ENCODE results near the gene ZNF619. TPM values are rescaled to one million over a fixed set of nuclear protein-coding genes. Genes with fewer than 3 reads are reported as not detected.
A peak's percentile ranks its signal among the peaks of the same experiment; 100 is the strongest.

The ZNF619 gene
- total and polyA plus RNA-seq, 9 of the 15 experiments (the other 6 are each of a cell fraction or from before 2014, with no cell fraction given) = 1.3 to 9.1 (median 6.3) TPM

DNA sequence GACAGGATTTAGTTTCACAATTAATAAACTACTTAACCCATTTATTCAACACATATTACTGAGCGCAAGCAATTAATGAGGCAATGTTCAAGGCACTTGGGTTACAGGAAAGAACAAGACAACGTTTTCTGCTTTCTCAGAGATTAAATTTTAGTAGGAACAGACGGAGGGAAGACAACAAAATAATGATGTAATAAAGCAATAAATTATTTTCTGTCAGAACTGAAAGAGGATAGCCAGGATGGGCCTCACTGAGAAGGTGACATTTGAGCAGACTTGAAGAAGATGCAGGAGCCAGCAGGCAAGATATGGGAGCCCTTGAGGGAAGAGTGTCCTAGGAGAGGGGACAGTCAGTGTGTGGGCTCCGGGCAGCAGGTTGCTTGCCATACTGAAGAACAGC, 31.0 kb upstream of the ZNF619 start (continued):
- TF ChIP-seq, protein P1, sequence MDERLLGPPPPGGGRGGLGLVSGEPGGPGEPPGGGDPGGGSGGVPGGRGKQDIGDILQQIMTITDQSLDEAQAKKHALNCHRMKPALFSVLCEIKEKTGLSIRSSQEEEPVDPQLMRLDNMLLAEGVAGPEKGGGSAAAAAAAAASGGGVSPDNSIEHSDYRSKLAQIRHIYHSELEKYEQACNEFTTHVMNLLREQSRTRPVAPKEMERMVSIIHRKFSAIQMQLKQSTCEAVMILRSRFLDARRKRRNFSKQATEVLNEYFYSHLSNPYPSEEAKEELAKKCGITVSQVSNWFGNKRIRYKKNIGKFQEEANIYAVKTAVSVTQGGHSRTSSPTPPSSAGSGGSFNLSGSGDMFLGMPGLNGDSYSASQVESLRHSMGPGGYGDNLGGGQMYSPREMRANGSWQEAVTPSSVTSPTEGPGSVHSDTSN (CRISPR knock-in tag; IDR thresholded peaks at IDR 0.05; ENCODE audit: low read depth) = no peak
- TF ChIP-seq, protein P1 (tag; conservative IDR thresholded peaks at IDR 0.05; ENCODE audit: low read depth) = peak; percentile 42; the same call in 1 of the 2 replicates

DNA sequence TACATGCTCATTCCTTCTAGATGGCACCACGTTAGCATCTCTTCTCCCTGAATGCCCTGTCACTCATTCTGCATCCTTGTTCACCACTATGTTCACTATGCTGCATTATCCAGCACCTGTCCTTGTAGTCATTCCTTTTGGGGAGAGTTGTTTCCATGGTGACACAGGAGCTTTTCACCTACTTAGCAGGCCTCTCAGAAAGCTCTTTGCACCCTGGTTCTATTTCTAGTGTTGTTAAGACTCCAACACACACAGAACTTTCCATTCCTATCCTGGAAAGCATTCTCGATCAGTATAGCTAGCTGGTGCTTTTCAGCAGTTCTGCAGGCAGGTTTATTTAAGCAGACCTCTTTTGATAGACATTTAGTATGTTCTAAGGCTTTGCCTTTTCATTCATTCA, 26.5 kb upstream of the ZNF619 start:
- no peak overlapping the region for H2AFZ ChIP-seq (ENCODE audit: low read depth, low read length)
- peaks cover 0 to 11% of the 10 kb centered on the region in 2 experiments; a peak in 3 of 5 replicates for H3K4me1 ChIP-seq (replicated peaks in 1 of 2; ENCODE audit: control insufficient read depth in 2 of 2, insufficient read depth in 2 of 2, low read length in 2 of 2)
- TF ChIP-seq, protein P2, sequence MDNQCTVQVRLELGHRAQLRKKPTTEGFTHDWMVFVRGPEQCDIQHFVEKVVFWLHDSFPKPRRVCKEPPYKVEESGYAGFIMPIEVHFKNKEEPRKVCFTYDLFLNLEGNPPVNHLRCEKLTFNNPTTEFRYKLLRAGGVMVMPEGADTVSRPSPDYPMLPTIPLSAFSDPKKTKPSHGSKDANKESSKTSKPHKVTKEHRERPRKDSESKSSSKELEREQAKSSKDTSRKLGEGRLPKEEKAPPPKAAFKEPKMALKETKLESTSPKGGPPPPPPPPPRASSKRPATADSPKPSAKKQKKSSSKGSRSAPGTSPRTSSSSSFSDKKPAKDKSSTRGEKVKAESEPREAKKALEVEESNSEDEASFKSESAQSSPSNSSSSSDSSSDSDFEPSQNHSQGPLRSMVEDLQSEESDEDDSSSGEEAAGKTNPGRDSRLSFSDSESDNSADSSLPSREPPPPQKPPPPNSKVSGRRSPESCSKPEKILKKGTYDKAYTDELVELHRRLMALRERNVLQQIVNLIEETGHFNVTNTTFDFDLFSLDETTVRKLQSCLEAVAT (IDR thresholded peaks at IDR 0.05) = no peak
- no peak for TF ChIP-seq CHD1 (IDR thresholded peaks at IDR 0.05; ENCODE audit: low read length)
- peak; percentile 41 for TF ChIP-seq RFX1 (IDR thresholded peaks at IDR 0.05)
- TF ChIP-seq ZFPM2 (CRISPR knock-in tag; IDR thresholded peaks at IDR 0.05) = no peak
- TF ChIP-seq, protein P3, sequence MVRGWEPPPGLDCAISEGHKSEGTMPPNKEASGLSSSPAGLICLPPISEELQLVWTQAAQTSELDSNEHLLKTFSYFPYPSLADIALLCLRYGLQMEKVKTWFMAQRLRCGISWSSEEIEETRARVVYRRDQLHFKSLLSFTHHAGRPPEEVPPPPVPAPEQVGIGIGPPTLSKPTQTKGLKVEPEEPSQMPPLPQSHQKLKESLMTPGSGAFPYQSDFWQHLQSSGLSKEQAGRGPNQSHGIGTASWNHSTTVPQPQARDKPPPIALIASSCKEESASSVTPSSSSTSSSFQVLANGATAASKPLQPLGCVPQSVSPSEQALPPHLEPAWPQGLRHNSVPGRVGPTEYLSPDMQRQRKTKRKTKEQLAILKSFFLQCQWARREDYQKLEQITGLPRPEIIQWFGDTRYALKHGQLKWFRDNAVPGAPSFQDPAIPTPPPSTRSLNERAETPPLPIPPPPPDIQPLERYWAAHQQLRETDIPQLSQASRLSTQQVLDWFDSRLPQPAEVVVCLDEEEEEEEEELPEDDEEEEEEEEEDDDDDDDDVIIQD (CRISPR knock-in tag; IDR thresholded peaks at IDR 0.05) = no peak
- TF ChIP-seq, protein P4, sequence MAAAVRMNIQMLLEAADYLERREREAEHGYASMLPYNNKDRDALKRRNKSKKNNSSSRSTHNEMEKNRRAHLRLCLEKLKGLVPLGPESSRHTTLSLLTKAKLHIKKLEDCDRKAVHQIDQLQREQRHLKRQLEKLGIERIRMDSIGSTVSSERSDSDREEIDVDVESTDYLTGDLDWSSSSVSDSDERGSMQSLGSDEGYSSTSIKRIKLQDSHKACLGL (CRISPR knock-in tag; IDR thresholded peaks at IDR 0.05; ENCODE audit: borderline replicate concordance, poor library complexity, severe bottlenecking) = no peak
- TF ChIP-seq, protein P5, sequence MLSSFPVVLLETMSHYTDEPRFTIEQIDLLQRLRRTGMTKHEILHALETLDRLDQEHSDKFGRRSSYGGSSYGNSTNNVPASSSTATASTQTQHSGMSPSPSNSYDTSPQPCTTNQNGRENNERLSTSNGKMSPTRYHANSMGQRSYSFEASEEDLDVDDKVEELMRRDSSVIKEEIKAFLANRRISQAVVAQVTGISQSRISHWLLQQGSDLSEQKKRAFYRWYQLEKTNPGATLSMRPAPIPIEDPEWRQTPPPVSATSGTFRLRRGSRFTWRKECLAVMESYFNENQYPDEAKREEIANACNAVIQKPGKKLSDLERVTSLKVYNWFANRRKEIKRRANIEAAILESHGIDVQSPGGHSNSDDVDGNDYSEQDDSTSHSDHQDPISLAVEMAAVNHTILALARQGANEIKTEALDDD (IDR thresholded peaks at IDR 0.05) = no peak
- no peaks in the 10 kb centered on the region for H3K9me1 ChIP-seq (ENCODE audit: control insufficient read depth, insufficient read depth, low read length)
- H3K36me3 ChIP-seq (ENCODE audit: control insufficient read depth, insufficient read depth, low read length) = peaks cover 4% of the 10 kb centered on the region; the same call in 2 of the 3 replicates
- ATAC-seq (no peak), FAIRE-seq (no peak), DNase-seq (ENCODE audit: extremely low read depth in 1 of 4, low spot score in 3 of 4) (no peak)
- no peak overlapping the region for H3K27ac ChIP-seq (ENCODE audit: extremely low read depth, low read depth, low read length)
- POLR2A ChIA-PET = interaction anchor here (0.5 kb wide), 1 partner anchor 8 kb away, joined by 3 read pairs; no protein-coding TSS in a partner anchor
- H3K9ac ChIP-seq (ENCODE audit: insufficient read depth in 1 of 2, low read depth in 2 of 2, low read length in 2 of 2) = no peak overlapping the region
- in situ Hi-C loops (cut with MboI) (loop anchor here (25.0 kb wide), 1 partner anchor 1038 kb away; the partner anchor contains the start of gene RPSA), intact Hi-C loops (cut with micrococcal nuclease) (loop anchor here (10.0 kb wide), 1 partner anchor 1066 kb away; the partner anchor contains the start of gene SLC25A38)
- H3K27me3 ChIP-seq (ENCODE audit: control insufficient read depth in 2 of 2, insufficient read depth in 2 of 2, low read length in 2 of 2) = no peaks in the 10 kb centered on the region
- no peaks in the 10 kb centered on the region for H3K9me3 ChIP-seq (replicated peaks; ENCODE audit: control insufficient read depth, insufficient read depth, low read depth, low read length)
- WGBS (ENCODE audit: insufficient coverage, low coverage, missing lambda C conversion rate) = 44% methylated on average over 2 of the region's 2 CpGs
- no peaks in the 10 kb centered on the region for H4K20me1 ChIP-seq (replicated peaks; ENCODE audit: control insufficient read depth, insufficient read depth, low read length)
- CTCF ChIA-PET (ENCODE audit: low intra/inter-chr PET ratio) = no interaction called here
- no peak overlapping the region for H3K4me2 ChIP-seq (ENCODE audit: insufficient read depth, low read length)
- no peak overlapping the region for H3K4me3 ChIP-seq
- no peaks in the 10 kb centered on the region; the same call in 2 of the 3 replicates for H3K79me2 ChIP-seq (ENCODE audit: control insufficient read depth, insufficient read depth, low read length)
- BruUV-seq (replicated peaks) = no TSS peak

Data from K562 (cell line).